HG03060 (cell line): ENCODE results near the gene FRMD4A.

ENCODE experiments used
- ATAC-seq: cut with Tn5 transposase; IDR thresholded peaks from one replicate; pipeline ENCODE4 v1.9.1; 2021; ENCODE audit warnings: low read depth, moderate number of reproducible peaks; ENCODE audit not compliant: unreplicated experiment

The FRMD4A gene

DNA sequence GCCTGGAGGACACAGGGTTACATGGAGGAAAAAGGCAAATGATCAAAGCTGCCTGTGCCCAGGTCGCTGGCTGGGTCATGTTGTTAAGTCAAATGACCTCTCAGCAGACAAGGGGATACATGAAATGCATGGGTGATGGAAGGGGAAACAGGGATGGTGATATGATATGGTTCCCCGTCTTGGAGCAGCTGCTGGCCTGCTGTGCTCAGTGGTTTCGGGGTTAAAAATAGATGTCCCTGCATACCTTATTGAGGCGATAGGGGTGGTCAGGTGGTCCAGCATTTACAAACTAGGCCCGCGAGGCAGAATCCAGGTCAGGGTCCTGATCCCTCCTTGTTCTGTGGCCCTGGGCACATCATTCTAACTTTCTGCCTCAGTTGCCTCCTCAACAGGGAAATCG is 586.8 kb downstream of the FRMD4A start:
- no peak for ATAC-seq

DNA sequence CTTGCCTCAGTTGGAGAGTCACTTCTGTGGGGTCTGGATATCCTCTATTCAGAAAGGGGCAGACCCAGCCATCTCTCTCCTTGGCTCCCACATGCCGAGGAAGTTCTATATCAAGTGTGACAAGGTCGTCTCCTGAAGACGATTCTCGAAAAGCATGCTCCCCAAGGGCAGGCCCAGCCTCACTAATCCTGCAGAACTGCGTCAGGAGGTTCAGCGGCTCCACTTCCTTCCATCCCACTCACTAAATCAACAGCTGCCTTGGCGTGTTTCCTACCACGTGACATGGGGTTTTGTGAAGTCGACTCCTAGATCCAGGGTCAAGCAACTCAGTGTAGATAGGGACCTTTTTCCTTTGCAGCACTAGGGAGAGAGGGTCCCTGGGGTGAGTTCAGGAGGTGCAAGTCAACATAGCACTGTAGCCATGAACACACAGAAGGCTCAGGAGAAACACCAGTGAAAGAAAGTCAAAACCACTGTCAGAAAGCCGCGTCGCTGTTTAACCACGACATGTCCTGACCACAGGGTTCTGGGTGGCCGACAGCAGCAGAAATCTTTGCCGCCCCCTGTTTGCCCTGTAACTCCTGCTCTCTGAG is 587.5 kb downstream of the FRMD4A start:
- ATAC-seq: no peak

DNA sequence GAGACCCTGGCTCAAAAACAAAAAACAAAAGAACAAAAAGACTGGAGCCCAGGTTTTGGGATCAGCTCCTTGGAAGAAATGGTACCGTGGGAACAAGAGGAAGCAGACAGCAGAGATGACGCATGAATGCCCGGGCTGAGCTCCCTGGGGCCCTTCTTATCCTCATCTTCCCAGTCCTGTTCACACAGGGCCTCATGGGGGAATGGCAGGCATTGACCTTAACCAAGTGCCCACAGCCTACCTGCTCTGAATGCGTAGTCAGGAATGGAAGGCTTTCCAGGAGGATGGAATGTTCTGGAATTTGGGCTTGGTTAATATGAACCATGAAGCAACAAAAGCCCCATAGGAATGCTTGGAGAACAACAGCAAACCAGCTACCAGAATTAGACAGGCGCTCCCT is 589.3 kb downstream of the FRMD4A start:
- no peak for ATAC-seq

DNA sequence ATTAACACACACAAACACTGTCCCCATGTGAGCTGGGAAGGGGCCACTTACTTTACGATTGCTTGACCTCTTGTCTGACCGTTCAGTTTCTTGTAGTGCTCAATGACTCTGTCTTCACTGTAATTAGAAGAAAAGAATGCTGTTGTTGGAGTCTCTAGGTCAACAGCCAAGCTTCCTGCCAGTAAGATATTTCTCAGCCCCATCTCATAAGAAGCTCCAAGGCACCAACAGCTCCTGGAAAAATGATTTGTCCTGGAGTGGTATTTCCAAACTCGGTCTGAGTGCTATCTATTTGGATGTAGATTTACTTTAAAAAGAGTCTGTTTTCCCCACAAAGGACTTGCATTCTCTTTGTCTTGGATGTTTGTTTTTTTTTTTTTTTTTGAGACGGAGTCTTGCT is 590.3 kb downstream of the FRMD4A start:
- ATAC-seq: no peak

DNA sequence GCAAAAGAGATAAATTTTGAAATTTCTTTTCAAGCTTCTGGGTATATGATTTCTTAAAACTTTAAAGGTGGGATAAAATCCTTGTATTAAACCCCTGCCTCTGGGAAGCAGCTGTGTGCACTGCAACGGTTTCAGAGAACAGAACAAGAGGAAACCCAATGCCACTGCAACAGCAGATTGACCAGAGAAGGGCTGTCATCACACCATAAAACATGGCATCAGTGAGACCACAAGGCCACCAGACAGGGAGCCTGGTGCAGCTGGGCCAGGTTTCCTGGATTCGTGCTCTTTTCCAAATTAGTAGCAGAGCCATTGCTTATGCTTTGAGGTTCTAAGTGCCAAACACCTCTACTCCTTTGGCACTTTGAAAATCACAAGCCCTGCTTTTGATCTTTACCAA is 591.5 kb downstream of the FRMD4A start:
- ATAC-seq: no peak

DNA sequence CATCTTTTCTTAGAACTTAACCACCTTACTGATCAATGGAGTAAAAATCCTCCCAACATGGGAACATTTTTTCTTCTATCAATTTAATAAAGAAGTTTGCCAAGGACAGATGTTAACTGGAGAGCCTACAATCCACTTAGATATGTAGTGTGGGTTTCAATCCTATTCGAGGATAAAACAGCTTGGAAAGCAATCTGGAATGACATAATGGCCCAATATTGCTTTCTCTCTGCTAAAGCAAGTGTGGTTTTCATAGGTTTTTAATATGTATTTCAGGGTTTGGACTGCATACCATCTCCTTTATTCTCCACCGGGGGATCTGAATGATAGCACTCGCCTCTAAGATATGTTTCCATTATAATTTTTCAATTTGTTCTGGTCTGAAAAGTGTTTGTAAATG is 594.2 kb downstream of the FRMD4A start:
- no peak for ATAC-seq

DNA sequence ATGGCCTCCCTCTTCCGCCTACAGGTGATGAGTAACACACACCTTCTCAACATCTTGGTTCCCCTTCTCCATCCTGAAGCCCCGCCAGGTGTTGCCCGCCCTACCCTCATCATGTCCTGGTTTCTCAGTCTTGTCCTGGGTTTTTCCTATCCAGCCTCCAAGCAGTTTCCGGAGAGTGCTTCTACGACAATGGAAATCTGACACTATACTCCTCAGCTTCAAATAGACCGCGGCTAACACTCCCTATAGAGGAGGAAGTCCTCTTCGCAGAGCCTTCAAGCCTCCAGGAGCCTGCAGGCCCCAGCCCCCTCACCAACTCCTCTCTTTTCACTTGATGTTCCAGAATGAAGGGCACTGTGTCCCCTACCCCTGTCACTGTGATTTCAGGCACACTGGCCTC is 596.6 kb downstream of the FRMD4A start:
- no peak for ATAC-seq

DNA sequence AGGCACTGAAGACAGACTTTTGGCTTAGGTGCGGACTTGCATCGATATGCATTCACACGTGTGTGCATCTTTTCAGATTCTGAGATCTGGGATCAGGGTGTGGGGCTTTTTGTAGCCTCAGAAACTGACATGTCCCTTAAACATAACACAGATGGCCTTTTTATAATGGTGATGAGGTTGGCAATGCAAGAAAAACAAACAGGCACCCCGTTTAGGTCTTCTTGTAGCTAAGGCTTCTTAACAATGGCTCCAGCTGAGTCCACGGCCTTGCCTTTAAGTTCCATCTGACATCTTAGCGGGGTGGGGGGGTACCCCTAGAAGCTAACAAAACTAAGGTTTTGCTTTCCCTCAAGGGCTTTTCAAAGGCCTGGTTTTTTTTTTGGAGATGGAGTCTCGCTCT is 597.7 kb downstream of the FRMD4A start:
- ATAC-seq: no peak

DNA sequence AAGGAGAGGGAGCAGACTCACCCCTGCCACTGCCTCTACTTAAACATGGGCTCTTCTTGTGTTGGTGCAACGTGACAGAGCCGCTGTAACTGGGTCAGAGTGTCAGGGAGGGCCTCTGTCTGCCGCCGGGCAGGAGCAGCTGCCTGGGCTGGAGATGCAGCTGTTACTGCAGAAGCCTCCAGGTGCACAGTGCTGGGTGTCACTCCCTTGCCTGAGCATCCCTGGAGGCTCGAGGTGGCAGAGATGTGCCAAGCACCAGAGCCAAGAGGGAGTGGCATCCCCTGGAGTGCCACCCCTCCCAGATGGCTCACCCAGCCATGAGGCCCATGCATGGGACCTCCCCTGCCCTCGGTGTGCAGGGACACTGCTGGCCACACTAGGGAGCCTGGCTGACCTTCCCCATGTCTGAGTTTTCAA is 598.3 kb downstream of the FRMD4A start:
- ATAC-seq: no peak

DNA sequence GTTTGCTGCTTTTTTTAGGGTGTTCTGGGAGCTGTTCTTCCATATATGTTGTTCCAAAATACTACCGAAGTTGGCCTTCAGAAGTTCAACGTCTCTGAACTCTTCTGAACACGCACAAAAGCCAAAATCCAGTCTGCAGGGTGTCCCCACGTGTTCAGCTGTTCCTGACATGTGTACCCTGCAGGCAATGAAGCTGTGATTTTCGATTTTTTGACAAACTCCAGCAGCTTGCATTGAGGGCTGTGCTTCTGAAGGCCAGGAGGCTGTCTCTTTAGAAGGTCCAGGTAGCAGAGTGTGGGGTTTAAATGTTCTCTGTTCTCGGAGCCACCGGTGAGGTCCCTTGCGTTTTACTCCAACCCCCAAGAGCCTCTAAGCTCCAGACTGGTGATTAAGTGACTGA is 598.9 kb downstream of the FRMD4A start:
- no peak for ATAC-seq

DNA sequence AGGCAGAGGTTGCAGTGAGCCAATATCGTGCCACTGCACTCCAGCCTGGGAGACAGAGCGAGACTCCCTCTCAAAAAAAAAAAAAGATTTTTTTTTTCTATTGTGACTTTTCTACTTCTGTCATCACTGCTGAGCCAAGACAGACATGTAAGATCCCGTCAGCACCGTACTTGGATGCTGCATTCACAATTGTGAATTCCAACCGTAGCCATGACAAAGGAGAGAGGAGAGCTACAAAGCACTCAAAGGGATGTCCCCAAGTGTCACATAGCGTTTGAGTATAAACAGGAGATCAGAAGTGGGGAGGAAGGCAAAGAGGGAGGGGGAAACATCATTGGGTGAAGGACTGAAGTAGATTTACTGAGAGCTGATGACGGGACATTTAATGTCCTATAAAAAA is 599.8 kb downstream of the FRMD4A start:
- ATAC-seq: no peak

DNA sequence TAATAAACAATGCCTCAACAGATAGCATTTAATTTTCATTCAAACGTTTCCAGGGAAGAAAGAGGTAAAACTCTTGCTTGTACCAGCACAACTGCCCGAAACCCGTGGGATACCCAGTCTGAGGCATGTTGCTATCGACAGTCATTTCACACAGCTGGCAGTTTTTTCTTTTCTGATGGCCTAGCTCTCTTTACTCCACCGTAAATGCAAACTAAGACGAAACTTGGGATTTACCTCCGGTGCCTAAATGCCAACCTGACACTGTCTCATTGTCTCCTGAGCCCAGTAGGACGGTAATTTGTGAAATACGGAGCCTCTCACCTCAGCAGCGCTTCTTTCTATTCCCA is 600.4 kb downstream of the FRMD4A start:
- no peak for ATAC-seq

DNA sequence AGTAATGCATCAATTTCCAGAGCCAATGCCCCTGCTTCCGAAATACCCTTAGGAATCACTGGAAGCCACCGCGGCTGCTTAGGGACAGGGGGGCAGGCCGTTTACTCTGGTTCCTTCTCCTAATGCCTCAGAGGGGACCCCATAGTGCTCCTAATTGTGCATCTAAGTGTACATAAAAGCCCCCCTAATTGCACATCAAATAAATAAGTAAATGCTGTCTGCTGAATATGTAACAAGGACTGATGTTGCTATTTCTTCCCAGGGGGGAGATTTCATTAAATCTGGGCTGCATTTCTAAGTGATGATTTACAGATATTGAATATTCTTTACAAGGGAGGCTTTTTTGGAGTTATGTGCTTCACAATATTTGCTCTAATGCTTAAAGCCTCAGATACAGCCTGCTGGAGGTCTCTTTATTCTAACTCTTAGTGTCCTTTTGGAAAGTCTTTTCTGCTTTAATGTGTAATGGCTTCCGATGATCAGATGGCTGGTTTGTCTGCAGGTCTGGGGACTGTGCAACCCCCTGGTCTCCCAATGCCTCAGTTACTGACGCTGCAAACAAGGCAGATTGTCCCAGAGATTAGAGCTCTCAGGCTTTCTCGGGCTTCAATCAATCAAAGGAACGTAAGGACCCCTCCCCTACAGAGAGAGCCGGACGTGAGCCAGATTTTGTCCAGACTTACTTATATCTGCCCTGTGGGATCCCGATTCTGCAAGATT is 601.0 kb downstream of the FRMD4A start:
- ATAC-seq: no peak

DNA sequence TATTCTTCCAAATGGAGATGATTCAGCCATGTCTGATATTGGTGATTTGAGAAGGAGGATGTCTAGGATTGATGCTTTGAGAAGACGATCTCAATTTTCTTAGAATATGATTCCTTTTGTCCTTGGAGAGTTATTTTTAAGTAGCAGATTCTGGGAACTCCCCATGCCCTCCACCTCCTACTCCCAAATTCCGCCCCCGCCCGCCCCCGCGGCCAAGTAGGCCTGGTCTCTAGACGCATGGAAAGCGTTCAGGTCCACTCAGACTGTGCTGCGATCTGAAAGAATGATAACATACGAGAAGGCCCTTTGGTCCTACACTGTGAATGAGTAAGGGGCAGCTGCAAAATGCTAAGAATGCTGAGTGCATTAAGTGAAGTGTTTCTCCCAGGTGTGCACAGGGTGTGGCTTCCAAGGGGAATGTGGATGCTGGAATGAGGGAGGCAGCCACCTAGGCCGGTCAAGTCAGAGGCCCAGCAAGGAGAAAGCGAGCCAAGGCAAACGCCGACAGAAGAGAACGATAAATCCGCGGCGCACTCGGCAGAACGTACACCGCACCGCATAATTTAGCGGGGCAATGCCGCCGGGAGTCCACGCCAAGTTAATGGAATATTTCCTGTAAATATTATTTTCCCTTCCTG is 601.7 kb downstream of the FRMD4A start:
- ATAC-seq: no peak

DNA sequence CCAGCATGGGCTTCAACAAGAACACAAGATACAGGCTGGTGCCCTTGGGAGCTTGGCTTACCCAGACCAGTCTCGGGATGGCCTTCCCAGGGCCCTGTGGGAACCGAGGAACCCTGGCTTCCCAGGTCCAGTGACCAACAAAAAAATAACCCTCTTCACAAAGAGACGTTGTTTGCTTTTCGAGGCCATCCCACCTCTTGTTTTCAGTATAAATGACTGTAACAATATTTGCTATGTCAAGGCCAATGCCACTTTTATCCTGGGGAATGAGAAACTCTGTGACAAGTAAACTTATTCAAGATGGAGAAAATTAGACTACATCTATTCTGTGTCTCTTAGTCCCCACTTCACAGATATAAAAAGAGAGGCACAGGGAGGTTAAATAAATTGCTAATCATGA is 605.1 kb downstream of the FRMD4A start:
- ATAC-seq: no peak

DNA sequence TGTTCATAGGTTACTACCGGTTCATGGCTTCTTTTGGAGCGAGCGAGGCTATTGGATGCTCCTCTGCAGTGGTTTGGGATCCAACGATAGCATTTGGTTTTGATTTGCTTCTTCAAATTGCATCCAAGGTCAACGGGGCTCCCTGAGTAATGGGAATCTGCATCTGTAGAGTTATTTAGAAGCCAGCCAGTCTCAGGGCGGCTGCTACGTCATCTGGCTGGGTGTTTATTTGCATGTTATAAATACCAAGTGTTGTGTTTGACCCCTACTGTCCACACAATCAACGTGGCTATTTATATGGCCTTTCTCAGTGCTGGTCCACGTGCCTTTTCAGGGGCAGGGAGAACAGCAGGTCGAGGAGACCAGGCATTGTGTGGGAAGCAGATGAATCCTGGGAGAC is 606.2 kb downstream of the FRMD4A start:
- no peak for ATAC-seq

DNA sequence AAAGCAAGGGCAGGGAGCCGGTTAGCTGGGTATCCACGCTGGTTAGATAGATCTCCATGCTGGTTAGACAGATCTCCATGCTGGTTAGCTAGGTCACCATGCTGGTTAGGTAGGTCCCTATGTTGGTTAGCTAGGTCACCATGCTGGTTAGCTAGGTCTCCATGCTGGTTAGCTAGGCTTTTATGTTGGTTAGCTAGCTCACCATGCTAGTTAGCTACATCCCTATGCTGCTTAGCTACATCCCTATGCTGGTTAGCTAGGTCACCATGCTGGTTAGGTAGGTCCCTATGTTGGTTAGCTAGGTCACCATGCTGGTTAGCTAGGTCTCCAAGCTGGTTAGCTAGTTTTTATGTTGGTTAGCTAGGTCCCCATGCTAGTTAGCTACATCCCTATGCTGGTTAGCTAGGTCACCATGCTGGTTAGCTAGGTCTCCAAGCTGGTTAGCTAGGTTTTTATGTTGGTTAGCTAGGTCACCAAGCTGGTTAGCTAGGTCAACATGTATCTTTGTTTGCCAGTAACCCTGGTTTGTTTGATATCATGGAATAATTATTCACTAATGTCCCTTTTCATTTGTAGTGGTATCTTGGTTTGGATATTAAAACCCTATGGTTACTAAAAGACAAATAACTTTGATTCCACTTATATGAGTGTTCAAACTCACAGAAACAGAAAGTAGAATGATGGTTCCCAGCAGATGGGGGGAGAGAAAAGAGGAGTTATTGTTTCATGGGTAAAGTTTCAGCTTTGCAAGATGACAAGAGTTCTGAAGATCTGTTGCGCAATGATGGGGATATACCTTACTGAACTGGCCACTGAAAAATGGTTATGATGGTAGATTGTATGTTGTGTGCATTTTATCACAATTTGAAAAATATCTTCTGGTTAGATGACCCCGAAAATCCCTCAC is 607.7 kb downstream of the FRMD4A start:
- no peak for ATAC-seq

DNA sequence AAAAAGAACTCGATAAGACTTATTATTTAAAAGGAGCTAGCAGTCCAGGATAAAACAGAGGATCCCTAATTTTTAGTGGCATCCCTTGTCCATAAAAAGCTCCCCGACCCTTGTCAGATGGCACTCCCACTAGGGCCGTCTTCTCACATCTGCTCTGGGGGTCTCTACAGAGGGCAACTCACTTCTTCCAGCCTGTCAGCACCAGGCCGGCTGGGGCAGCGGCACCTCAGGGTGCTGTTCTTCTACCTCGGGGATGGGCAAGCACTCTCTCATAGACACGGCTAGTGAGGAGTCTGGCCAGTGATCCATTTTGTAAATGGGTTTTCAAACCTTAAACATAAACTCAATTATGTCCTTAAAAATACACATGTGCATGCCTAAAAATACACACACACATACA is 609.2 kb downstream of the FRMD4A start:
- ATAC-seq: no peak

DNA sequence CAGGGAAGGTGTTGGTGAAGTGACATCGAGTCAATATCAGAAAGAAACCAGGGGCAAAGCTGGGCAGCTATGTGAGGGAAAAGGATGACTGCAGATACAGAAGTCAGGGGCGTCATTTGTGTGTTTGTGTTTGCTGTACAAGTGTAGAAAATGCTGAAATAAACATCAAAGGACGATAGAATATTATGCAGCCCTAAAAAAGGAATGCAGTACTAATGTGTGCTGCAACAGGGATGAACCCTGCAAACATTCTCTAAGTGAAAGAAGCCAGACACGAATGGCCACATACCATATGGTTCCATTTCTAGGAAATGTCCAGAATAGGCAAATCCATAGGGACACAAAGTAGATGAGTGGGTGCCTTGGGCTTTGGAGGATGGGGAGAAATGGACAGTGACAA is 610.0 kb downstream of the FRMD4A start:
- ATAC-seq: no peak

DNA sequence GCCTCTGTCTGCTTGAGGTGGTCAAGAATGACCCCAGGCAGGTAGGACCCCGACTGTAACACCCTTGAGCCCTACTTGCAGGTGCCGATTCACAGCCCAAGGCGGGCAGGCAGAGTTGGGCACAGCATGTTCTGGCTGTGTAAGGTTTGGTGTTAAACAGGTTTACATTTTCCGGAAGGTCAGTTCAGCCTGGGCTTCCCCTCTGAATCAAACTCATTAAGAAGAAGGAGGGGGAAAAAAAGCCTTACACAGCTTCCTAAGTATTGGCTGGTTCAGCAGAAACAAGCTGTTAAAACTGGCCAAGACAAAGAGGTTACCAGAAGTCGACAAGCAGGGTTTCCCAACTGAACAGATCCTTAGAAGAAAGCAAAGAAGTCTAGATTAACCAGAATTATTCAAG is 611.3 kb downstream of the FRMD4A start:
- no peak for ATAC-seq

DNA sequence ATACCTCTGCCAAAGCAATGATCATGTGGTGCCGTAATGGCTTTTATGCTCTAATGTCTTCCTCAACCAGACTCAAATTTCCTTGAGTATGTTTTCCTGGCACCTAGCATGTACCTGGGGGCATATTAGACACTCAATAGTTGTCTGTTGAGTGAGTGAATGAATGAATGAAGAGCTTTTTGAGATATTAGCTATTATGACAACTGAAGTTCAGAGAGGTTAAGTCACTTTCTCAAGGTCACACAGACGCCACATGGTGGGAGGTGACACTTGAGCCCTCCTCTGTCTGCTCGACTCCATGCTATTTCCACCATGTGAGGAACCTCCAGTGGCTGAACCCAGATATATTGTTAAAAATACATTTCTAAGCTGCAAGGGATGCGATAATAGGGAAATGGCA is 611.9 kb downstream of the FRMD4A start:
- no peak for ATAC-seq
